Kidney (tissue), 14 donors: ENCODE measurements around the gene ZNF747. TPM values are rescaled to one million over a fixed set of nuclear protein-coding genes. Genes with fewer than 3 reads are reported as not detected.

ENCODE experiments used
- DNase-seq, 5 donors: peaks; one replicate each; pipeline ENCODE4 v3.0.0-alpha.2; 2013 to 2020
- FAIRE-seq: peaks from 2 replicates; lab custom pipeline; 2012; peaks lifted over from hg19 to GRCh38; lab: Jason Lieb, UNC
- H3K27ac ChIP-seq, 2 donors: one replicate each; pipeline ENCODE4 v1.7.0; 2013; ENCODE audit warnings: low read depth in 2 of 2, low read length in 2 of 2, inconsistent platforms in 1 of 2
- H3K27me3 ChIP-seq: one replicate; pipeline ENCODE4 v1.7.1; 2013; ENCODE audit warnings: low read length, inconsistent platforms; ENCODE audit not compliant: control insufficient read depth, insufficient read depth
- H3K36me3 ChIP-seq, 3 donors: one replicate each; pipeline versions ENCODE4 v1.7.0 to v1.7.1; 2013; ENCODE audit warnings: low read length in 3 of 3, control low read depth in 1 of 3, inconsistent platforms in 1 of 3; ENCODE audit not compliant: insufficient read depth in 3 of 3, control insufficient read depth in 2 of 3
- H3K4me1 ChIP-seq, 3 donors: one replicate each; pipeline versions ENCODE4 v1.7.0 to v1.7.1; 2013; ENCODE audit warnings: low read length in 3 of 3, inconsistent platforms in 1 of 3, low read depth in 1 of 3; ENCODE audit not compliant: control insufficient read depth in 2 of 3, insufficient read depth in 2 of 3
- H3K4me3 ChIP-seq, 3 donors: one replicate each; pipeline versions ENCODE4 v1.7.0 to v1.8.1; 2013; ENCODE audit warnings: low read length in 3 of 3, control low read depth in 1 of 3, inconsistent platforms in 1 of 3
- H3K9ac ChIP-seq, 3 donors: one replicate each; pipeline versions ENCODE4 v1.7.0 to v1.7.1; 2013; ENCODE audit warnings: low read length in 3 of 3, control low read depth in 1 of 3, inconsistent platforms in 1 of 3
- H3K9me3 ChIP-seq, 3 donors: one replicate each; pipeline versions ENCODE4 v1.7.0 to v1.7.1; 2013; ENCODE audit warnings: low read length in 3 of 3, control low read depth in 1 of 3, inconsistent platforms in 1 of 3; ENCODE audit not compliant: control insufficient read depth in 2 of 3, insufficient read depth in 1 of 3
- intact Hi-C: fragments of 100-400 bp; cut with DNase I; formaldehyde crosslinking; loops from one replicate; pipeline ENCODE4 v1.11.1; 2022
- polyA plus RNA-seq: library from polyadenylated mRNA; stranded (reverse); fragments of 350-450 nt; fragmentation: Illumina TruSeq; extraction: RNeasy Lipid Tissue Mini Kit (QIAGEN cat#74804); gene quantifications from one replicate; pipeline ENCODE4 v1.2.3, GENCODE V29; 2014; ENCODE audit warnings: low read depth, low replicate concordance; ENCODE audit not compliant: insufficient read depth
- total RNA-seq: library from RNA; stranded (reverse); fragmentation: NEBNext Ultra II Directional; extraction: Animal tissue kit (Norgen Biotek cat#: 25700); gene quantifications from one replicate; pipeline ENCODE4 v1.2.1, GENCODE V29; 2021
- TF ChIP-seq, protein P1 (sequence below): IDR thresholded peaks from 3 replicates; pipeline ENCODE4 v1.5.1; 2012; ENCODE audit warnings: mild to moderate bottlenecking, moderate library complexity, borderline replicate concordance; ENCODE audit not compliant: insufficient read depth; ENCODE audit errors: extremely low read depth
- donor health status: control.
- donor health status: control.
- donor health status: control.
- donor health status: control.
- donor health status: control.
- donor health status: DM: yes; HTN: yes; CAD: no.
- donor health status: Normal renal cell carcinoma (clear cell type).

Gene ZNF747
- total and polyA plus RNA-seq, 2 donors from 2014 or later = 10.1 to 11.6 TPM

DNA sequence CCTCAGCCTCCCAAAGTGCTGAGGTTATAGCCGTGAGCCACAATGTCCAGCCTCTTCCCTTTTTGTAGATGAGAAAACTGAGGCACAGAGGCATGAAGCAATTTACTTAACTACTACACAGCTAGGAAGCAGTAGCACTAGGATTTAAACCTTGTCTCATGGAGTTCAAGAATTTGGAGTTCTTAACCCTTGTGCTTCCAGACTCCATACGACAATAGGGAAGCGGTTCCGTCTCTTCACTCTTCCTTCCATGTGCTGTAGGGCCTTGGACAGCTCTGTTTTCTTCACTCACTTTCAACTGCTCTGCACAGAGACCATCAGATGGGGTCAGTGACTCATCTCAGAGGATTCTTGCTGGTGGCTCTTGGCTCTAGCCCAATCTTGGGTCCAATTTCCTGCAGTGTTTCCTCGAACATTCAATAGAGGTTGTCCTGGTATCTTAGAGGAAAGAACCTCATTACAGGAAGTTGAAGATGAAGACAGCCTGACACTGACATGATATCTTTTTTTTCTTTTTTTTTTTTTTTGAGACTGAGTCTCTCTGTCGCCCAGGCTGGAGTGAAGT lies 42.8 kb downstream of the ZNF747 start:
- no peaks in the 10 kb centered on the region for H3K9me3 ChIP-seq

DNA sequence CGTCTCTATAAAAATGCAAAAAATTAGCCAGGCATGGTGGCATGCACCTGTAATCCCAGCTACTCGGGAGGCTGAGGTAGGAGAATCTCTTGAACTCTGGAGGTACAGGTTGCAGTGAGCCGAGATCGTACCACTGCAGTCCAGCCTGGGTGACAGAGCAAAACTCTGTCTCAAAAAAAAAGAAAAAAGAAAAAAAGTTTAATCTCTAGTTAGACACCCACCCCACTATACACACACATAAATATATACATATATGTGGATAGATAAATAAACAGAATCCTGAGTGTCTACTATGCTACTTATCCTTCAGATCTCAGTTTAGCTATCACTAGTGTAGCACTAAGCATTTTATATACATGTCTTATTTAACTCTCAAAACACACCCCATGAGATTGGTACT lies 43.4 kb downstream of the ZNF747 start:
- Histone ChIP-seq H3K27ac (no peak overlapping the region), H3K4me1 (no peaks in the 10 kb centered on the region), H3K36me3 (no peaks in the 10 kb centered on the region), H3K4me3 (no peak overlapping the region), H3K9ac (no peak overlapping the region), H3K9me3 (no peaks in the 10 kb centered on the region), H3K27me3 (no peaks in the 10 kb centered on the region)
- intact Hi-C loops = no loop called here
- TF ChIP-seq, protein P1, sequence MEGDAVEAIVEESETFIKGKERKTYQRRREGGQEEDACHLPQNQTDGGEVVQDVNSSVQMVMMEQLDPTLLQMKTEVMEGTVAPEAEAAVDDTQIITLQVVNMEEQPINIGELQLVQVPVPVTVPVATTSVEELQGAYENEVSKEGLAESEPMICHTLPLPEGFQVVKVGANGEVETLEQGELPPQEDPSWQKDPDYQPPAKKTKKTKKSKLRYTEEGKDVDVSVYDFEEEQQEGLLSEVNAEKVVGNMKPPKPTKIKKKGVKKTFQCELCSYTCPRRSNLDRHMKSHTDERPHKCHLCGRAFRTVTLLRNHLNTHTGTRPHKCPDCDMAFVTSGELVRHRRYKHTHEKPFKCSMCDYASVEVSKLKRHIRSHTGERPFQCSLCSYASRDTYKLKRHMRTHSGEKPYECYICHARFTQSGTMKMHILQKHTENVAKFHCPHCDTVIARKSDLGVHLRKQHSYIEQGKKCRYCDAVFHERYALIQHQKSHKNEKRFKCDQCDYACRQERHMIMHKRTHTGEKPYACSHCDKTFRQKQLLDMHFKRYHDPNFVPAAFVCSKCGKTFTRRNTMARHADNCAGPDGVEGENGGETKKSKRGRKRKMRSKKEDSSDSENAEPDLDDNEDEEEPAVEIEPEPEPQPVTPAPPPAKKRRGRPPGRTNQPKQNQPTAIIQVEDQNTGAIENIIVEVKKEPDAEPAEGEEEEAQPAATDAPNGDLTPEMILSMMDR = no peak
- DNase-seq (no peak), FAIRE-seq (no peak)

More for the DNA sequence above, 42.8 kb downstream of the ZNF747 start:
- H3K4me3 ChIP-seq = no peak overlapping the region
- FAIRE-seq (no peak), DNase-seq (peak in 1 of 5 donors; percentile 60)
- intact Hi-C loops = no loop called here
- no peak overlapping the region for H3K27ac ChIP-seq
- no peak overlapping the region for H3K9ac ChIP-seq
- H3K27me3 ChIP-seq = no peaks in the 10 kb centered on the region
- TF ChIP-seq, protein P1 = peak; percentile 6
- no peaks in the 10 kb centered on the region for H3K4me1 ChIP-seq
- H3K36me3 ChIP-seq = no peaks in the 10 kb centered on the region

DNA sequence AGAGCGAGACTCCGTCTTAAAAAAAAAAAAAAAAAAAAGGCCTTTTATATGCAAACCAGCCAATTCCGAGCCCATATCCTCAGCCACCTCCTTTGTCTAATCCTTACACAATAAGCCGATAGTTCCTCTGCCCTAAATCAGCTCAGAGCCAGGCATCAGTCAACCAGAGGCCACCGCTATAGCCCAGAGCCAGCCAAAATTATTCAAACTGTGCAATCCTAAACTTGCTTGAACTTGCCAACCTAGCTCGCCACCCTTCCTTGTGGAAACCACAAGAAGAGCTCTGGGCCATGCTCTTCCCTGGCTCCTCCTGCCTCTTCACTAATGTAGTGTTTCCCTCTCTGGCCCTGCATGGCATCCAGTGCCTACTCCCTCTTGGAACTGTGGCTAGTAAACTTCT lies 44.4 kb downstream of the ZNF747 start:
- H3K4me3 ChIP-seq = no peak overlapping the region
- no peaks in the 10 kb centered on the region for H3K36me3 ChIP-seq
- no peak overlapping the region for H3K27ac ChIP-seq
- no peaks in the 10 kb centered on the region for H3K4me1 ChIP-seq
- H3K9ac ChIP-seq = no peak overlapping the region
- intact Hi-C loops = no loop called here
- no peak for DNase-seq
- H3K9me3 ChIP-seq = no peaks in the 10 kb centered on the region
- FAIRE-seq = no peak
- H3K27me3 ChIP-seq = no peaks in the 10 kb centered on the region
- TF ChIP-seq, protein P1 = no peak
